Testis (tissue), 3 donors: ENCODE results near the gene ACTR1A. TPM values are rescaled to one million over a fixed set of nuclear protein-coding genes. Genes with fewer than 3 reads are reported as not detected.
"Not testable (repeated sequence)": the region's sequence is repeated elsewhere in the genome, so short reads cannot be mapped to it uniquely, and the experiment has no call there.

Experiments used
- DNase-seq: peaks from one replicate; pipeline ENCODE4 v3.0.0-alpha.2; 2019
- H3K27ac ChIP-seq, 2 donors: fragments of 200-600 bp; sonication (generic); one replicate each; pipeline ENCODE4 v1.5.1; 2019
- H3K27me3 ChIP-seq: fragments of 200-600 bp; sonication (generic); one replicate; pipeline ENCODE4 v1.5.1; 2019
- H3K36me3 ChIP-seq: fragments of 200-600 bp; sonication (generic); one replicate; pipeline ENCODE4 v1.5.1; 2017; ENCODE audit warnings: low read depth; ENCODE audit errors: missing control alignments
- H3K4me1 ChIP-seq: fragments of 200-600 bp; sonication (generic); one replicate; pipeline ENCODE4 v1.5.1; 2019
- H3K4me3 ChIP-seq, 2 donors: fragments of 200-600 bp; sonication (generic); one replicate each; pipeline ENCODE4 v1.5.1; 2017 to 2019
- H3K9me3 ChIP-seq: fragments of 200-600 bp; sonication (generic); one replicate; pipeline ENCODE4 v1.5.1; 2017
- CTCF ChIP-seq, 3 experiments: fragments of 450-650 bp in 2 of 3; fragments of 200-600 bp in 1 of 3; sonication (generic) in 1 of 3; IDR thresholded peaks; one replicate each; pipeline ENCODE4 v1.5.1; 2016 to 2019; ENCODE audit warnings: antibody characterized with exemption in 3 of 3, mild to moderate bottlenecking in 2 of 3, moderate library complexity in 1 of 3
- POLR2A ChIP-seq: fragments of 450-650 bp; IDR thresholded peaks from one replicate; pipeline ENCODE4 v1.6.1; 2017; ENCODE audit warnings: antibody characterized with exemption, mild to moderate bottlenecking, moderate library complexity
- WGBS, 2 donors: methylation state at CpG; one replicate each; pipeline ENCODE4 v1.1.5; 2018; 5-methylcytosine and 5-hydroxymethylcytosine counted together
- intact Hi-C: fragments of 100-400 bp; cut with DNase I; formaldehyde crosslinking; loops from one replicate; pipeline ENCODE4 v1.15.1; 2023; ENCODE audit warnings: low total_unique reads
- polyA plus RNA-seq: library from polyadenylated mRNA; stranded (reverse); fragments of 350-450 nt; fragmentation: Illumina TruSeq; extraction: RNeasy Lipid Tissue Mini Kit (QIAGEN cat#74804); gene quantifications from one replicate; pipeline ENCODE4 v1.2.3, GENCODE V29; 2014; ENCODE audit warnings: low read depth, low replicate concordance; ENCODE audit not compliant: insufficient read depth
- total RNA-seq, 2 donors: library from RNA; depleted of rRNA; stranded (reverse); fragments of >200 nt; gene quantifications; one replicate each; pipeline ENCODE4 v1.2.3, GENCODE V29; 2016

Gene ACTR1A
- total and polyA plus RNA-seq, 3 donors from 2014 or later, result 97.6 to 126 (median 97.7) TPM

GRCh38 chr10:102537948-102538347 lies 35.4 kb upstream of the ACTR1A start:
- Histone ChIP-seq H3K4me3 (no peak overlapping the region), H3K27me3 (no peaks in the 10 kb centered on the region), H3K36me3 (no peaks in the 10 kb centered on the region), H3K4me1 (no peaks in the 10 kb centered on the region), H3K27ac (no peak overlapping the region), H3K9me3 (no peaks in the 10 kb centered on the region)
- no peak for DNase-seq
- intact Hi-C loops, result no loop called here
- WGBS, 2 donors, result 96 to 98% methylated on average over 2 of the region's 2 CpGs
- no peak for TF ChIP-seq CTCF (IDR thresholded peaks at IDR 0.05)
- TF ChIP-seq POLR2A, result no peak

GRCh38 chr10:102537367-102537766 lies 34.9 kb upstream of the ACTR1A start:
- Histone ChIP-seq H3K9me3 (no peaks in the 10 kb centered on the region), H3K27me3 (no peaks in the 10 kb centered on the region), H3K4me3 (no peak overlapping the region), H3K4me1 (no peaks in the 10 kb centered on the region), H3K36me3 (no peaks in the 10 kb centered on the region), H3K27ac (no peak overlapping the region)
- DNase-seq, result no peak
- no peak for TF ChIP-seq CTCF (IDR thresholded peaks at IDR 0.05)
- intact Hi-C loops, result no loop called here

- no peaks in the 10 kb centered on the region for H3K36me3 ChIP-seq
- no peak for DNase-seq
- H3K4me3 ChIP-seq, result no peak overlapping the region
- intact Hi-C loops, result no loop called here
- 93 to 94% methylated on average over 7 of the region's 7 CpGs for WGBS, 2 donors
- no peaks in the 10 kb centered on the region for H3K9me3 ChIP-seq
- H3K27ac ChIP-seq, result no peak overlapping the region
- H3K4me1 ChIP-seq, result no peaks in the 10 kb centered on the region
- no peaks in the 10 kb centered on the region for H3K27me3 ChIP-seq
- TF ChIP-seq POLR2A, result no peak
Measured at GRCh38 chr10:102535481-102536147, 33.1 kb upstream of the ACTR1A start.

GRCh38 chr10:102534966-102535365 lies 32.5 kb upstream of the ACTR1A start:
- H3K27me3 ChIP-seq, intact Hi-C loops, H3K27ac ChIP-seq, H3K9me3 ChIP-seq, H3K4me1 ChIP-seq, DNase-seq, H3K4me3 ChIP-seq, H3K36me3 ChIP-seq: not testable (repeated sequence)
- 90 to 94% methylated on average over 9 of the region's 9 CpGs for WGBS, 2 donors

GRCh38 chr10:102534333-102534732 lies 31.8 kb upstream of the ACTR1A start:
- 93 to 95% methylated on average over 13 of the region's 13 CpGs for WGBS, 2 donors
- no peaks in the 10 kb centered on the region for H3K9me3 ChIP-seq
- no peak overlapping the region for H3K4me3 ChIP-seq
- intact Hi-C loops, result no loop called here
- no peaks in the 10 kb centered on the region for H3K4me1 ChIP-seq
- TF ChIP-seq POLR2A (no peak), CTCF (IDR thresholded peaks at IDR 0.05) (no peak)
- no peak for DNase-seq
- no peaks in the 10 kb centered on the region for H3K36me3 ChIP-seq
- H3K27me3 ChIP-seq, result no peaks in the 10 kb centered on the region
- H3K27ac ChIP-seq, result no peak overlapping the region

GRCh38 chr10:102527546-102527945 lies 25.0 kb upstream of the ACTR1A start:
- no peak overlapping the region for H3K27ac ChIP-seq

More at GRCh38 chr10:102527546-102527945, 25.0 kb upstream of the ACTR1A start:
- H3K4me1 ChIP-seq, result no peaks in the 10 kb centered on the region
- H3K4me3 ChIP-seq, result no peak overlapping the region
- intact Hi-C loops, result no loop called here
- DNase-seq, result no peak
- H3K27me3 ChIP-seq, result no peaks in the 10 kb centered on the region
- no peaks in the 10 kb centered on the region for H3K36me3 ChIP-seq
- H3K9me3 ChIP-seq, result no peaks in the 10 kb centered on the region
- WGBS, 2 donors, result 65 to 66% methylated on average over 2 of the region's 2 CpGs
- TF ChIP-seq POLR2A (no peak), CTCF (IDR thresholded peaks at IDR 0.05) (no peak)
